Epidermal melanocyte (primary cell): ENCODE results near the gene HSD11B1.

Experiments used
- DNase-seq: peaks from one replicate; pipeline ENCODE4 v3.0.0; 2011; ENCODE audit warnings: low spot score; ENCODE audit not compliant: insufficient read length

HSD11B1 gene

DNA sequence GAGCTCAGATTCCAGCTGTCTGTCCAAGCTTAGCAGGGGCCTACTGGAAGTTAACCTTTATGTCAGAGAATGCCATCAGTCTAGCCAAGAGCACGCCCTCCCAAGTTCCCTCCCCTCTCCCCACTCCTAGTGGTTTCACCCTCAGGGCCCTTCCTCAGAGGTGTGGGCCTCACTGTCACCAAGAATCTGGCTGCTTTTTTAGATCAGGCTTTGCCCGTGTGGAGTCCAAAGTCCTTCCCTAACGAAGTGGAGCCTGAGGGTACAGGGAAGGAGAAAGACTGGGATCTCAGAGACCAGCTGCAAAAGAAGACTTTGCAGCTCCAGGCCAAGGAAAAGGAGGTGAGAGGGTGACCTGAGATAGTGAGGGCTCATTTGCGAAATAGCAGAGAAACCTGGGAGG, 75.6 kb downstream of the HSD11B1 start:
- DNase-seq = no peak

DNA sequence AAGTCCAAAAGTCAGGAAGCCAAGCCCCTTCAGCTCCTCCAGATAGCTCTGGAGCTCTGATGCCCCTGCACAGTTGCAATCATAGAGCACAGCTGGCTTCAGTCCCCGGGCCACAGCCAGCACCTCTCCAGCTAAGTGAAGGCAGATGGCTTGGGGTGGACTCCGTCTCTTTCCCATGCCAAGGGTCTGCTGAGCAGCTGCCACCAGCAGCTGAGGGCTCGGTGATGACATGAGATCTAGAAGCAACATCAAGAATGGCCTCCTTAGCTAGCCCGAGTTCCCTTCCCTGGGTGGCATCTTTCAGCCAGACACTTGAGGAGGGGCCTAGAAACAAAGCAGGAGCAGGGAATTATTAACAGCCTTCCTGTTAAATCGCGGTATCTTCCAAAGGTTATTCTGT, 78.7 kb downstream of the HSD11B1 start:
- no peak for DNase-seq
